Neural crest cell (in vitro differentiated cells): ENCODE data around the gene TSSC4. TPM values are rescaled to one million over a fixed set of nuclear protein-coding genes. Genes with fewer than 3 reads are reported as not detected.
"Not testable (repeated sequence)": the region's sequence is repeated elsewhere in the genome, so short reads cannot be mapped to it uniquely, and the experiment has no call there.

Experiments used
- DNase-seq: peaks from one replicate; pipeline ENCODE4 v3.0.0; 2021; ENCODE audit warnings: low read depth, mixed read lengths, low spot score
- H3K27ac Mint-ChIP-seq: one replicate; pipeline ENCODE4 v1.8.0; 2021; ENCODE audit warnings: mild to moderate bottlenecking, mixed read lengths; ENCODE audit not compliant: unreplicated experiment
- H3K27me3 Mint-ChIP-seq: 2 replicates; pipeline ENCODE4 v1.8.0; 2021; ENCODE audit warnings: low read depth, mild to moderate bottlenecking, mixed read lengths
- H3K36me3 Mint-ChIP-seq: 2 replicates; pipeline ENCODE4 v1.8.0; 2021; ENCODE audit warnings: low read depth, mild to moderate bottlenecking, mixed read lengths
- H3K4me1 Mint-ChIP-seq: 2 replicates; pipeline ENCODE4 v1.8.0; 2021; ENCODE audit warnings: mixed read lengths
- H3K4me3 Mint-ChIP-seq: one replicate; pipeline ENCODE4 v1.8.0; 2021; ENCODE audit warnings: mild to moderate bottlenecking, mixed read lengths
- H3K9me3 Mint-ChIP-seq: 2 replicates; pipeline ENCODE4 v1.8.0; 2021; ENCODE audit warnings: mixed read lengths
- long read RNA-seq: library from polyadenylated mRNA; unstranded; transcript quantifications from one replicate; pipeline ENCODE4 v2.0.0, GENCODE V29; 2020
- total RNA-seq: library from RNA; stranded (reverse); gene quantifications from 2 replicates; pipeline ENCODE4 v1.2.1, GENCODE V29; 2021
- TF ChIP-seq, protein P1 (sequence below): fragments of 200-600 bp; sonication (generic); conservative IDR thresholded peaks from 2 replicates; pipeline ENCODE4 v1.5.0; 2021; ENCODE audit warnings: antibody characterized with exemption, mild to moderate bottlenecking

Gene TSSC4
- 48.8 and 60.1 TPM in 2 replicates for total RNA-seq
- long read RNA-seq, partial matches to known transcripts = 0 of 2 reads
- long read RNA-seq, other reads (novel, unspliced or antisense) = 0 of 2 reads

DNA sequence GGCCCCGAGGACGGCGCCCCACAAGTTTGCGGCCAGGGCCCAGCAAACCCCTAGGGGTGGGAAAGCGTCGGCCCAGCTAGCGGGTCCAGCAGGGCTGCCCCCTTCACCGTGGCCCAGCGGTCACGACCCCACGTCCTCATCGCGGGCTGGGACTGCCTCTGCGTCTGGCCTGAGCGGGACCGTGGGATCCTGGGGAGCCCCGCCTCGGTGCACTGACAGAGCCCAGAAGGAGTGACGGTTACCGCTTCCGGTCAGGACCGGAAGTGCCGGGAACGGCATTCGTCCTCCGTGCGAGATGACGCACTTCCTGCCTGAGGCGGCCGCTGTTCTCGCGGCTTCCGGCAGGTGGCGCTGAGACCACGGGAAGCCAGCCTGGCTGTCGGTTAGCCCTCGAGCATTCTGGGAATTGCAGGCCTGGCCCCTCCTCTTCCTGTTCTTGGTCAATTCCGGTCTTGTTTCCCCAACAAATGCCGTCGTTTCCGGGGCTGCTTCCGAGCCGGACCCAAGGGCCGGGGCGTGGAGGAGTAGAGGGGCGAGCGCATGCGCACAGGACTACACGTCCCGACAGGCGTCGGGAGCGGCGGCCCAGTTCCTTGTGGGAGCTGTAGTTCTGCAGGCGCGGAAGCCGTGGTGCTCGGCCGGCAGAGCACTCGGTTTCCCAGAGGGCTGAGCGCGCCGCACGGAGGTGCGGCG lies at the start of gene TSSC4:
TSSC4 (plus strand) TSS at position 682 of the 693 bp plus-strand sequence. CDS start 1,884 bp downstream, outside the sequence.
- Mint-ChIP-seq H3K36me3 (no peaks in the 10 kb centered on the region), H3K4me1 (peaks cover 11% of the 10 kb centered on the region), H3K4me3 (peak within 1 kb of the TSS; percentile 97), H3K27me3 (peaks cover 5% of the 10 kb centered on the region), H3K27ac (peak within 1 kb of the TSS; percentile 88), H3K9me3 (no peaks in the 10 kb centered on the region)
- DNase-seq = peak; percentile 100
- TF ChIP-seq, protein P1, sequence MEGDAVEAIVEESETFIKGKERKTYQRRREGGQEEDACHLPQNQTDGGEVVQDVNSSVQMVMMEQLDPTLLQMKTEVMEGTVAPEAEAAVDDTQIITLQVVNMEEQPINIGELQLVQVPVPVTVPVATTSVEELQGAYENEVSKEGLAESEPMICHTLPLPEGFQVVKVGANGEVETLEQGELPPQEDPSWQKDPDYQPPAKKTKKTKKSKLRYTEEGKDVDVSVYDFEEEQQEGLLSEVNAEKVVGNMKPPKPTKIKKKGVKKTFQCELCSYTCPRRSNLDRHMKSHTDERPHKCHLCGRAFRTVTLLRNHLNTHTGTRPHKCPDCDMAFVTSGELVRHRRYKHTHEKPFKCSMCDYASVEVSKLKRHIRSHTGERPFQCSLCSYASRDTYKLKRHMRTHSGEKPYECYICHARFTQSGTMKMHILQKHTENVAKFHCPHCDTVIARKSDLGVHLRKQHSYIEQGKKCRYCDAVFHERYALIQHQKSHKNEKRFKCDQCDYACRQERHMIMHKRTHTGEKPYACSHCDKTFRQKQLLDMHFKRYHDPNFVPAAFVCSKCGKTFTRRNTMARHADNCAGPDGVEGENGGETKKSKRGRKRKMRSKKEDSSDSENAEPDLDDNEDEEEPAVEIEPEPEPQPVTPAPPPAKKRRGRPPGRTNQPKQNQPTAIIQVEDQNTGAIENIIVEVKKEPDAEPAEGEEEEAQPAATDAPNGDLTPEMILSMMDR = peak; percentile 99

GRCh38 chr11:2351701-2352100 lies 48.8 kb upstream of the TSSC4 start:
- H3K36me3 Mint-ChIP-seq = no peaks in the 10 kb centered on the region
- TF ChIP-seq, protein P1 = no peak
- DNase-seq = no peak
- H3K27me3 Mint-ChIP-seq = peaks cover 2% of the 10 kb centered on the region
- no peaks in the 10 kb centered on the region for H3K4me1 Mint-ChIP-seq
- peaks cover 4% of the 10 kb centered on the region for H3K9me3 Mint-ChIP-seq
- no peak overlapping the region for H3K4me3 Mint-ChIP-seq
- no peak overlapping the region for H3K27ac Mint-ChIP-seq

GRCh38 chr11:2352420-2352819 lies 48.1 kb upstream of the TSSC4 start:
- Mint-ChIP-seq H3K4me1 (no peaks in the 10 kb centered on the region), H3K9me3 (peaks cover 4% of the 10 kb centered on the region), H3K27me3 (peaks cover 2% of the 10 kb centered on the region), H3K27ac (no peak overlapping the region), H3K4me3 (no peak overlapping the region), H3K36me3 (no peaks in the 10 kb centered on the region)
- TF ChIP-seq, protein P1 = no peak
- DNase-seq = no peak

- TF ChIP-seq, protein P1 = no peak
- H3K4me3 Mint-ChIP-seq = no peak overlapping the region
- H3K9me3 Mint-ChIP-seq = peaks cover 4% of the 10 kb centered on the region
- no peaks in the 10 kb centered on the region for H3K4me1 Mint-ChIP-seq
- no peaks in the 10 kb centered on the region for H3K36me3 Mint-ChIP-seq
- no peak overlapping the region for H3K27ac Mint-ChIP-seq
- peaks cover 2% of the 10 kb centered on the region for H3K27me3 Mint-ChIP-seq
- DNase-seq = no peak
Observed at GRCh38 chr11:2355000-2355644, 45.4 kb upstream of the TSSC4 start.

DNA sequence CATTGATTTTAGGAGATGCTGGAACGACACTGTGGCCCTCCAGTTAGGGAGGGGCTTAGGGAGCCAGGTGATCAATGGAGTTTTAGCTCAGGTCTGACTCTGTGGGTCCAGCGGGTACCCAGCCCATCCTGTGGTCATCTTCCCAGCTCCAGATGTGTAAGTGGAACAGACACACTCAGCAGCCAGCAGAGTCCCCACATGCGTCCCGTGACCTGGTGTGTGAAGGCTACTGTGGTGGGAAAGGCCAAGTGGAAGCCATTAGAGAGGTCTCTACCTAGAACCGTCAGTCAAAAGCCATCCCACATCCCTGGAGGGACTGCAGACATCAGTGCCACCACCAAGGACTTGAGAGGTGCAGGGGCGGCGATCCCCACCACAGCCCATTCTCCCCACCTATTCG lies 43.3 kb upstream of the TSSC4 start:
- Mint-ChIP-seq H3K27ac (no peak overlapping the region), H3K36me3 (no peaks in the 10 kb centered on the region), H3K4me3 (no peak overlapping the region), H3K4me1 (no peaks in the 10 kb centered on the region), H3K27me3 (no peaks in the 10 kb centered on the region), H3K9me3 (peaks cover 4% of the 10 kb centered on the region)
- TF ChIP-seq, protein P1 = no peak
- DNase-seq = no peak

DNA sequence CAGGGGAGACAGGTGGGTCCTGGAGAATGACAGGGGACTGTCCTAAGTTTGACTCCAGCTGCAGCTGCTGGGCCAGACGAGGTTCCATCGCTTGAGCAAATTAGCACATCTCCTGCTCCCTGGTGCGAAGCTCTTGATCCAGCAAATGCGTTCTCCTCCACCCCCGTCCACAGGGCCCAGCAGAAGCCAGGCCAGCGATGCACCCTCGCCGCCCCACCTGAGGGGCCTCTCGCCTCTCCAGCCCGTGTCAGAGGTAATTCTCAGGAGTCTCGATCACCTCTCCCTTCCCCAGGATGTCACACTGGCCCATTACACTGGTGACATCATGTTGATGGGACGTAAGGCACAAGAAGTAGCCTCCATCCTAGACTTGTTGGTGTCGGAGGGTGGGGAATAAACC lies 42.9 kb upstream of the TSSC4 start:
- not testable (repeated sequence) for H3K4me3 Mint-ChIP-seq, H3K4me1 Mint-ChIP-seq, H3K36me3 Mint-ChIP-seq, H3K27ac Mint-ChIP-seq, H3K9me3 Mint-ChIP-seq, DNase-seq, H3K27me3 Mint-ChIP-seq
